GM18861 (cell line): ENCODE data around the gene RECQL5.

Experiments used
- ATAC-seq: cut with Tn5 transposase; IDR thresholded peaks from one replicate; pipeline ENCODE4 v1.9.1; 2021; ENCODE audit not compliant: unreplicated experiment

RECQL5 gene

DNA sequence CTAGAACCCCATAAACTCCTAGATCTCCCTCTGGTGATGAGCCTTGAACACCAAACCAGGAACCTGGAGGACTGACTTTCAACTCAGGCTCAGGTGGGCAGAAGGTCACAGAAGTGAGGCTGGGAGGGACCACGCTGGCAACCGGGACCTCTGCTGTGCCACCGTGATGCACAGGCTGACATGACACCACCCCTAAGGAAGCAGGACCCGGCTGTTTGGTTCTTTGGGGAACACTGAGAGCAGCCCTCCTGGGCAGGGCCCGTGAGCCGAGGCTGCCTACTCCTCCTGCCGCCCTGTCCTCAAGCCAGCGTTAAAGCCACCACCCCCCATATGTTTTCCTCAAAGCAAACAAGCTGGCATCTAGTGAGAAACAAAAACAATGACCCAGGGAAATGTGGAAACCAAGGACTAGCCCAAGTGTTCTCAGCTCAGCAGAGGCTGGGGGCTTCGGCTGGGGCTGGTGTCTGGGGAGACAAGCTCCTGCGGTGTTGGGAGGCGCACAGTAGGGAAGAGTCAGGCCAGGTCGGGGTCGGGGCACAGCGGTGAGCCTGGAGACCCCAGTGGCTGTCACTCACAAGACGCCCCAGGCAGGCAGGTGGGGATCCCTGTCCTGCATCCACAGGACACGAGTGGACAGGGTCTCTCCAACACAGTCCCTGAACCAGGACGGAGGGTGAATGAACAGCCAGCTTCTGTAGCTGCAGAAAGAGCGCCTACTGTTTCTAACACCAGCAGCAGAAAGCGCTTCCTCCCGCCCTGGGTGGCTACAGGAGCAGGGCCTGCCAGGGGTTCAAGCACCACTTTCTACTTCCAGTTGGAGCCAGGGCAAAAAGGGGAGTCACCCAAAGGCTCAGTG is 32.0 kb downstream of the RECQL5 start:
- ATAC-seq: no peak

DNA sequence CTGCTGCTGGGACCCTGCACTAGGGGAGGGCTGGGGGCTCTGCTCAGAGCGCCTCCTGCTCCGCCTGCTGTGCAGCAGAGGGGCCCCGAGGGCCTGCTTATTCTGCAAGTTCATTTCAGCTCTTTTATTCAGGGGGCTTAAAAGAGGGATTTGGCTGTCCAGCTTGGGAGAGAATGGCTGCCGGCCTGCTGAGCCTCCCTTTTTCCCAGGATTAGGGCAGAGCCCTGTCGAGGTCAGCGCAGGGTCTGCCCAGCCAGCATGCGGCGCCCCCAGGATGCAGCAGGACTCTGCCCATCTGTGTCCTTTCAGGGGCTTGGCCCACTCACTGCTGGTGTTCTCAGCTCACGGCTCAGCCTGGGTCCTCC is 32.6 kb downstream of the RECQL5 start:
- ATAC-seq: no peak

DNA sequence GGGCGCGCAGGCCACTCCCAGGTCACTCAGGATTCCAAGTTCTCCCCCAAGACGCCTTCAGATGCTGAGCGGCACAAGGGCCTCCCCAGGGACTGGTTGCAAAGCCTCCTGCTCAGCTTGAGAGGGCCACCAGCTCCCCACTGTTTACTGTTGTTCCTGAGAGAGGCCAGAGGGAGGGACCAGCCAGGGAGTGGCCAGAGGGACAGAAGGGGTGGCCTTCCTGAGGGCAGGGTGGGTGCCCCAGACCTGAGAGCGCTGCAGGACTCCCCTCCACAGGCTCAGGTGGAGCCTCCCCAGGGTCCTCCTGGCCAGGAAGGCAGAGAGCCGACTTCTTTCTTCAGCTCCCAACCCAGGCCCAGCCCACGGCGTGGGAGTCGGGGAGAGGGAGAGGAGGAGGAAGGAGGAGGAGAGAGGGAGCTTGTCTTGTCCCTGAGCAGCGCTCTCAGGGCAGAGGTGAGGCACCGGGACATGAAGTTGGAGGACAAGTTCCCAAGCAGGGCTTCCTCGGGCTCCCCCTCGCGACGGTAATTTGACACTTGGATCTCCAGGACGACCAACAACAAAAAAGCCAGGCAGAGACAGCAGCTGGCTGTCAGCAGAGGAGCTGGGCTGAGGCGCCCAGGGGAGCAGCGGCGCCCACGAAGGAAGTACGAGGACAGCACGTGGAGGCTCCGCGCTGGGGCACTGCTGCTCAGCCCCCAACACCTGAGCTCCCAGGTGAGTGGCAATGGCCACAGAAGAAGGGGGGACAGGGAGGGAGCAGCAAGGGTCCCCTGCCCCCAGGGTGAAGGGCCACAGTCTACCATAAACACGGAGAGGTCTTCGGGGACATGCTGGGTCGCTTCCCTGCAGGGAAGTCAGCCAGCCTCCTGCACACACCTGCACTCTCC is 33.2 kb downstream of the RECQL5 start:
- no peak for ATAC-seq

DNA sequence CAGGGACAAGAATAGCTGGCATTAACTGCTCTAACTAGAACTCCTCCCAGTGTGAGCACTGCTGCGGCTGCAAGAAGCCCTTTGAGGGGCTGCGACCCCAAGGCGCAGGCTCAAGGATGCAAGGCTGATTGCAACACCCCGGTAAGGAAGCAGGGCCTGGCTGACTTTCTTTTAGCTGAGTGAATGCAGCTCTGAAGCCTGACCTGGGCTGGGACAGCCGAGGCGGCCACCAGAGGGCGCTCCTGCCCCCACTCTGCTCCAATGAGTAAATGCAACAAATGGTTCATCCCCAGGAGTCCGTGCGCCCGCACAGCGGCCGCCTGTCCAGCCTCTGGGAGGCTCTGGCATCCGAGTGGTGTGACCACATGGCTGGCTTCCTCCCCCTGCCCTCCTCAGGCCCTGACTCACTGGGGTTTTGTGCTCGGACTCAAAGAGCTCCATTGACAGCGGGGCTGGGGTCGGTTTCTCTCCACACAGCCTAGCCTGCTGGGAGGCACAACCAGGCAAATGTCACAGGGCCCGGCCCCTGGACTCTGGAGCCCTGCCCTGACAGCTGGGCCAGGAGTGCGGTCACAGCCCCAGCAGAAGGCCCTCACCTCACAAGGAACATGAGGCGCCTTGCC is 34.0 kb downstream of the RECQL5 start, which contains the start of gene SMIM5:
Gene SMIM5 (plus strand): TSS at position 572 of the 623 bp plus-strand sequence. CDS start 6,768 bp downstream, outside the sequence.
- no peak for ATAC-seq

DNA sequence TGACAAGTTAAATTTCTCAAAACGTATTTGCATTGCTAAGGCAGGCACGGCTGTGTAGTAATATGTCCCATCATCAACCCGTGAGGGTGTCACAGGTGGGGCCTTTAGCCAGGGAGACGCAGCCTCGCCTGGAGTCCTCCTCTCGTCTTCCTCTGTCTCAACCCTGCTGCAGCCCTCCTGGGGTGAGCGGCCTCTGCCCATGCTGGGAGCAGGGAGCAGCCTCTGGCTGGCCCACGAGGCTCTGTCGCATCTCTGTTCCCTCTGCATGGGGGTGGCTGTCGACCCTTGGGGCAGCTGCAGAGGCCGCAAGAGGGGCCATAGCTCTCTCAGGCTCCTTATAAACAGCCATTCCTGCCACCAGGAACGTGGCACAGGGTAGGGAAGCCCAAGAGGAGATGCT is 34.5 kb downstream of the RECQL5 start:
- ATAC-seq: no peak

DNA sequence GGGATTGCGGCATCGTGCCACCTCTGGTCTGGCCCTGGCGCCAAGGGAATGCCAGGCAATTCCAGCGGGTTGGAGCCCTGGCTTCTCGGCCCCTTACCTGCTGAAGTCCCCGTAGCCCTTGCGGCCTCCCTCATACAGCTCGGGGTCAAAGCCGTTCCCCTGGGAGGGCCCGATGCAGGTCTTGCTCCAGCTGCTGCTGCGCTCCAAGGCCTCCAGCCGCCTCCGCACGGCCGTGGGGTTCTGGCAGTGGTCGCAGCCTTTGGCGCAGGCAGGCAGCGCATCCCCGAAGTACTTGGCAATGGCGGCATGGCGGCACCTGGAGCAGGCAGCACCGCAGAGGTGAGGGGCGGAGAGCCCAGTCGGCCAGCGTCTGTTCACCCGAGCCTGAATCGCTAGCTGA is 35.6 kb downstream of the RECQL5 start:
- ATAC-seq: no peak

DNA sequence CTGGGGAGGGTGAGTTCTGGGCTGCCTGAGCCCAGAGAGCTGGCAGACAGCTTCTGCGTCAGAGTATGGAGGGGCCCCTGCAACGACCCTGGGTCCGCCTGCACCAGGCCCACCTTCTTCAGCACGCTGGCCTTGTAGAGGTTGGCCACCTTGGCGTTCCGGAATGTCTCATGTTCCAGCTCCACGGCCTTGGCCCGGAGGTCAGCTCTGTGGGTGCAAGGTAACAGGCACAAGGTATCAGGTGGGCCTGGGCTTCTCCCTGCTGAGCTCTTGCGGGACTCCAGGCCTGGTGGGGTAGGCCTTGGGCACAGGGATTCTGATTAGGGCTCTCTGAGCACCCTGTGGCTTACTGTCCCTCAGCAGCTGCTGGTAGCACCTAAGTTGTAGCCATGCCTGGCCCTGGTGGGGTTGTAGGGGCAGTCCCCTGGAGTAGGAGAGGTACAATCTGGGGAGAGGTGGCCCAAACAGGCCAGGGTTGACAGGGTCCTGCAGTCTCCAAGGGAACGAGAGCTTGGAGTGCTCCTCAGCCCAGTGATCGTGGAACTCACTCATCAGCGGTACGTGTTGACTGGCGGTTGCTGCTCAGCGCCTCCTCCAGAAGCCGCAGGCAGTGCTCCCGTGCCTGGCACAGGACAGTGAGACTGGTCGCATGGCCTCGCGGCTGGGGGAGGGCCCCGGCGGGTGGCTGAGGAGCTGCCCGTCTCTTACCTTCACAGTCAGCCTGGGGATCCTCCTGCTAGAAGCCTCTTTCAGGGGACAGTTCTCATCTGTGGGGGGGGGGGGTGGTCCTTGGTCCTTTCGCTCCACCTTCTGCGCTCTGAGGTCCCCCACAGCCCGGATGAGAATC is 36.7 kb downstream of the RECQL5 start:
- no peak for ATAC-seq

DNA sequence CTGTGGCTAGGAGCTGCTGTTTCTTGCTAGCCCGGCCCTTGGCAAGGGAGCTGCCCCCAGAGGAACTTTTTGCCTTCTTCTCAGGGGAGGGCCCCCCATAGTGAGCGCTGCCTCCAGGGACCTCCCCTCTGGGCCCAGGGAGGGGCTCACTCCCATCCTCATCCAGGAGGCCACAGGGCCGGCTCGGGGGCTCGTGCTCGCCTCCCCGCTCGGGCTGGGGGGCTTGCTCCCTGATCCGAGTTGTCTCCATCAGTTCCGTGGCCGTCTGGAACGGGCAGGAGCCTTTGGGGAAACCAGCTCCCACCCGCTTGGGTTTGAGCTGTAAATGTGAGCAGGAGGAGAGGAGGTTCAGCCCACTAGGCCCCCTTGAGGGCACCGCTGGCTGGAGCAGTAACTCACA is 37.8 kb downstream of the RECQL5 start:
- no peak for ATAC-seq

DNA sequence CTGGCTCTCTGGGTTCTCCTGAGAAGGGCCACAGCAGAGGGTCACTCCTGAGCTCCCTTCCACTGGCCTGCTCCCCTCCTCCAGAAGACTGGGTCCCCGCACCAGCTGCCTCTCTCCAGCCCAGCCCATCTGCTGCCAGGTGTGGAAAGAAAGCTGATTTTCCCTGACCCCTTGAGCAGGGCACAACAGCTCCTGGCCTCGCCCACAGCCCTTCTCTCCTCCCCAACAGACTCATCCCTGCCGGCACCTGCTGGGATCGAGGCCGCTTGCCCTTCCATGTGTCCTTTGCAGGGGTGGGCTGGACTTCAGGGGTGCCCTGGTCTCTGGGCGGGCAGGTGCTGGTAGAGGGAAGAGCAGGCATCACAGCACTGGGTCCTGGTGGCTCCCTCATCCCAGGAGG is 38.5 kb downstream of the RECQL5 start:
- no peak for ATAC-seq

DNA sequence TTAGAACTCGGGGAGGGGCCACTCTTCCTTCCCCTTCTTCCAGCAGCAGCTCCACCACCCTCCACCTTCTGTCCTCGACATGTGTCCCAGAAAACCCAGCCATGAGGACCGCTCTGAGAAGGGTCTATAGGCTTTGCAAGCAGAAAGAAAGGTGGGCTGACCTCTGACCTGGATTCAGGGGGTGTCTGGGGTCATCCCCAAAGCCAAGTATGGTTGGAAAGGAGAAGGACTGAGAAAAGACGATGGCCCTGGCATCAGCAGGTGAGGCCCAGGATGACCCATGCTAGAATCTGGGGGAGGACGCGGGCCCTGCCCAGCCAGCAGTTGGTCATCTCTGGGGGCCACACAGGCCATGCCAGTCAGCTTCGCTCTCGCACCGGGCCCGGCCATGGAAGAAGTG is 39.9 kb downstream of the RECQL5 start:
- ATAC-seq: no peak

DNA sequence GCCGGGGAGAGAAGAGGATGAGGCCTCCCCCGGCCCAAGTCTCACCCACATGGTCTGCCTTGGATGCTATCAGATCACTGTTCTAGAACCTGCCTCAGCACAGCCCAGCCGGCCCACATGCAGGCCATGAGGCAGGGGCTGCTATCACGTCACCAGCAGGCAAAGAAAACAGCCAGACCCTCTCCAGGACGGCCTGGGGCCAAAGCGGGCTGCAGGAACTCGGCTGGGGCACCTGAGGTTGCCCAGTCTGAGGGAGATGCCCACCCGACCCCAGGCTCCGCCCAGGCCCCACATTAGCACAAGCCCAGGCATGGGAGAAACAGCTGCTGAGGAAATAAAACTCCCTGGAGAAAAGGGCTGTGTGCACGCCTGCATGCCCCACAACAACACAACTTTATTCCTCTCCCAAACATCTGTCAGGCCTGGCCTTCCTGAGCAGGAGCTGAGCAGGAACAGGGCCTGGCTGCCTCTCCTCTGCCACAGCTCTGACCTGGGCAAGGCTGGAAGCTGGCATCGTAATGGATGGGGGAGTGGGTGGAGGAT is 40.4 kb downstream of the RECQL5 start:
- ATAC-seq: no peak

DNA sequence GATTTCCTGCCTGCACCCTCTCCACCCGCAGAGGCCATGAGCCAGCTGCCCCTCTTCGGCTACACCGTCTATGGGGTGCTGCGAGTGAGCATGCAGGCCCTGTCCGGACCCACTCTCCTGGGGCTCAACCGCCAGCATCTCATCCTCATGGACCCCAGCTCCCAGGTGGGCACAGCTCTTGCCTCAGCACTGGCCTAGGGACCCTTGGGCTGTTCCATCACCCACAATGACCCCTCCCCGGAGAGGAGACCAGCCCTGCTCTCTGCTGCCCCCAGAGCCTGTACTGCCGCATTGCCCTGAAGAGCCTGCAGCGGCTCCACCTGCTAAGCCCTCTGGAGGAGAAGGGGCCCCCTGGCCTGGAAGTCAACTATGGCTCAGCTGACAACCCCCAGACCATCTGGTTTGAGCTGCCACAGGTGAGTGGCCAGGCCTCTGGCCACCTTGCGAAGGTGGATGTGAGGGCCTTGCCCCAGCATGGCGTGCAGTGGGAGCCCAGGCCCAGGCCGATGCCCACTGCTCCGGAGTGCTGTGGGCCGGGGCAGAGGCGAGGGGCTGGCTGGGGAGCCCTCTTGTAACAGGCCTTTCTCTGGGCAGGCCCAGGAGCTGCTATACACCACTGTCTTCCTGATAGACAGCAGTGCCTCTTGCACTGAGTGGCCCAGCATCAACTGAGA is 41.0 kb downstream of the RECQL5 start:
- ATAC-seq: no peak

DNA sequence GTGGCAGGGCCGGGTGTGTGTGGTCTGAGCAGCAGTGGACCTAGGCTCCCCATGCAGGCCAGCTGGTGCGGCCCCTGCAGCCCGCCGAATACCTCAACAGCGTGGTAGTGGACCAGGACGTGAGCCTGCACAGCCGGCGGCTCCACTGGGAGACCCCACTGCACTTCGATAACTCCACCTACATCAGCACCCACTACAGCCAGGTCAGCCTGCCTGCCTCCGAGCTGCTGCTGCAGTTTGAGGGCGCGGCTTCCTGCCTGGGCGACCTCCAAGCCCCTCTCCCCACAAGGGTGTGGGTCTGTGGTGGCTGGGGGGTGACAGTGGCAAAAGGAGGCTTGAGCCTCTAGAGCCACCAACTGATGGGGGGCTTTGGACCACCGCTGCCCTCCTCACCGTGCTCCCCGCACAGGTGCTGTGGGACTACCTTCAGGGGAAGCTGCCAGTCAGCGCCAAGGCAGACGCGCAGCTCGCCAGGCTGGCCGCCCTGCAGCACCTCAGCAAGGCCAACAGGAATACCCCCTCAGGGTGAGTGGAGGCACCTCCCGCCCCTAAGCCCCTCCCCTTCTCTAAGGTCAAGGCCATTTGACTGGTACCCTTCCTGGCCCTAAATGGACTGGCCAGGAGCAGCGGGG is 42.1 kb downstream of the RECQL5 start:
- no peak for ATAC-seq

DNA sequence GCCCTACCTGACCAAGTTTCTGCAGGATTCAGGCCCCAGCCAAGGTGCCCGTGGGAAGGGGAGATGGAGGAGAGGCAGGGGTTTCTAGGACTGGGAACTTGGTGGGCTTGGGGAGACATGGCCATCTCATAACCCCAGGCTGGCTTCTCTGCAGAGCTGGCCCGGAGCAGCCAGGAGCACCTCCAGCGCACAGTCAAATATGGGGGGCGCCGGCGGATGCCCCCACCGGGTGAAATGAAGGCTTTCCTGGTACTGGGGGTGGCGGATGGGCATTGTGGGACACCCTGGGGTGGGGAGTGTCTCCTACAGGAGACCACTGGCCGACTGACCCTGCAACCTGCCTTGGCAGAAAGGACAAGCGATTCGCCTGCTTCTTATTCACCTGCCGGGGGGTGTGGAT is 42.9 kb downstream of the RECQL5 start:
- ATAC-seq: no peak

DNA sequence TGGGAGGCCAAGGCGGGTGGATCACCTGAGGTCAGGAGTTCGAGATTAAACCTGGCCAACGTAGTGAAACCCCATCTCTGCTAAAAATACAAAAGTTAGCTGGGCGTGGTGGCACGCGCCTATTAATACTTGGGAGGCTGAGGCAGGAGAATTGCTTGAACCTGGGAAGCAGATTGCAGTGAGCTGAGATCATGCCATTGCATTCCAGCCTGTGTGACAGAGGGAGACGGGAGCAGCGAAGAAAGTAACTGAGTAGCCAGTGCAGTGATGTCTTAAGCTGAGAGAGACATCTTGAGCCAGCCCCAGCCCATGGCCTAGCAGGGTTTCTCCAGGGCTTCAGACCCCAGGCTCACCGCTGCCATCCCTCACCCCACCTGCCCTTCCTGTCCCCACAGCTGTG is 43.6 kb downstream of the RECQL5 start:
- no peak for ATAC-seq

DNA sequence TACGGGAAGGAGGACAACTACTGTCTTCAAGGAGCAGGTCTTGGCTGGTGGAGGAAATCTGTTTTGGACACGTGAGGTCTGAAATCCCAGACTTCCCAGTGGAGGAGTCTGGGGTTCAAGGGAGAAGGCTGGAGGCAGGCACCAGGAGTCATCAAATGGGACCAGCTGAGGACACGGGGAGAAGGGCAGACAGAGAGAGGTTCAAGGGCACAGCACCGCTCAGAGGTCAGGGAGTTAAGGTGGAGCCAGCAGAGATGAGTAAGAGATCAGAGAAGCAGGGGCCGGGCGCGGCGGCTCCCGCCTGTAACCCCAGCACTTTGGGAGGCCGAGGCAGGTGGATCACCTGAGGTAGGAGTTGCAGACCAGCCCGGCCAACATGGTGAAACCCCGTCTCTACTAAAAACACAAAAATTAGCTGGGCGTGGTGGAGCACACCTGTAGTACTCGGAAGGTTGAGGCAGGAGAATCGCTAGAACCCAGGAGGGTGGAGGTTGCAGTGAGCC is 44.1 kb downstream of the RECQL5 start:
- no peak for ATAC-seq

DNA sequence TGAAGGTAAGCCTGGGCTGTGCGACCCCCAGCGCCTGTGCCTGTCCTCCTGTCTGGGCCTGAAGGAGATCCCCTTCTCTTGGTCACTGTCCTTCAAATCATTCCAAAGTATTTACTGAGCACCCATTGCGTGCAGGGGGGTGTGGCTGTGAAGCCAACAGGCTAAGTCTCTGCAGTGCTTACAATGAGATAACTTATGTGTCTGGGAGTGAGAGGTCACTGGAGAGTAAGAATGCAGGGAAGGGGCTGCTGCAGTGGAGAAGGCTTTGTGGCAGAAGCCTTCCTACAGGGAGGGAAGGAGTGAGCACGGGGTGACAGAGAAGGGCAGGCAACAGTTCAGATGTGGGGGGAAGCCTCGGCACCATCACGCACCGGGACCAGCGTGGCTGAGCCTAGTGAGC is 44.9 kb downstream of the RECQL5 start:
- no peak for ATAC-seq

DNA sequence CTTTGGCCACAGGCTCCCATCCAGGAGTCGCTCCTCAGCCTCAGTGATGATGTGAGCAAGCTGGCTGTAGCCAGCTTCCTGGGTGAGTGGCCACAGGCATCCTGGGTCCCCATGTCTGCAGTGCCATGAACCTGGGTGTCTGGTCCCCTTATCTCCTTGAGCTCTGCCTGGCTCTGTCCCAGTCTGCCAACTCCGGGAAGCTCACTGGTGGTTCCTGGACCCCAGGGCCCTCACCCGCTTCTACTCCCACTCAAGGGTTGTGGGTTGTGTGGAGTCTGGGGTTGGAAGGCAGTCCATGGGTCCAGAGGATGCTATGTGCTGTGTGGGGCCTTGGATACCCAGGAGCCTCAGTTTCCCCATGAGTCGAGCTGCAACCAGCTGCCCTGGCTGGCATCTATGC is 45.5 kb downstream of the RECQL5 start:
- ATAC-seq: no peak
